ENCODE measurements around the gene CCNE1.

The CCNE1 gene

GRCh38 chr19:29811125-29812079, at the start of gene CCNE1:
TSS of gene CCNE1 (plus strand) at chr19:29811991. CDS start at chr19:29812556, 565 bp downstream.
- peak; percentile 87 for DNase-seq

GRCh38 chr19:29763196-29763595, 48.6 kb upstream of the CCNE1 start:
- no peak for DNase-seq

- DNase-seq, result no peak
Observed at GRCh38 chr19:29764361-29764760, 47.4 kb upstream of the CCNE1 start.

- no peak for DNase-seq
Observed at GRCh38 chr19:29766100-29766499, 45.7 kb upstream of the CCNE1 start.

DNA sequence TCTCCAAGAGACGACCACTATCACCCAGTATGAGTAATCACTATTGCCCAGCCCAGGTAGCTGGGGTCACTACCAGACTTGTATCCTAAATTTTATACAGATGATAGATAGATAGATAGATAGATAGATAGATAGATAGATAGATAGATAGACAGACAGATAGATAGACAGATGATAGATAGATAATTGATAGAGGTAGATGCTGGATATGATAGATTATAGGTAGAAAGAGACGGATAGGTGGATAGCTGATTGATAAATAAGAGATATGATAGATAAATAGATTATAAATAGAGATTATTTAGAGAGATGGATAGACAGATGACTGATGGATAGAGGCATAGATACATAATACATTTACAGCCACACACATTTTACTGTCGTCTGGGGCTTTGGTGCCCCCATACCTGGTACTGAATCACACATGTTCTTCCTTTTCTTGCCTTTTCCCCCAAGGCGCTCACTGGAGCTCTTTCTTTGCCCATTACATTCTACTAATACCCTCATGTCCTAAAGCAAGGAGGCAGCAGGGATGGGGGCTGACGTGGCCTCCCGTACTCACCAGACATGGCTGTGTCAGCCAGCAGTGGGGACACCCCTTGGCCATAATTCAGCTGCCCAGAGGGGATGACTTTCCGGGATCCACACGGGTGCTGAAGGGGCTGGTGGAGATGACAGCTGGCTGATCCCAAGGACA, 44.6 kb upstream of the CCNE1 start:
- DNase-seq, result no peak

- DNase-seq, result no peak
Observed at GRCh38 chr19:29768166-29768565, 43.6 kb upstream of the CCNE1 start.

DNA sequence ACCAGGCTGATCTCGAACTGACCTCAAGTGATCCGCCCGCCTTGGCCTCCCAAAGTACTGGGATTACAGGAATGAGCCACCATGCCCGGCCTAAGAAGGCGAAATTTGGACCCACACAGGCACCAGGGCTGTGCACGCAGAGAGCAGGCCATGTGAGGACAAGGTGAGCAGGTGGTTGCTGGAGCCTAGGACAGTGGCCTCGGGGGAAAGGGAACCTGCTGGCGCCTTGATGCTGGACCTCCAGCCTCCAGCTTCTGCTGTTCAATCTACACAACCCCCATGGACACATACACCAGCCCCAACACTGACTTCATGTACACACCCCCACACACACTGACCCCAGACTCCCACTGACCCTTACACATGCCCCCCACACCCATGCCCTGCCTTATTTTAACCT, 41.8 kb upstream of the CCNE1 start:
- no peak for DNase-seq

DNA sequence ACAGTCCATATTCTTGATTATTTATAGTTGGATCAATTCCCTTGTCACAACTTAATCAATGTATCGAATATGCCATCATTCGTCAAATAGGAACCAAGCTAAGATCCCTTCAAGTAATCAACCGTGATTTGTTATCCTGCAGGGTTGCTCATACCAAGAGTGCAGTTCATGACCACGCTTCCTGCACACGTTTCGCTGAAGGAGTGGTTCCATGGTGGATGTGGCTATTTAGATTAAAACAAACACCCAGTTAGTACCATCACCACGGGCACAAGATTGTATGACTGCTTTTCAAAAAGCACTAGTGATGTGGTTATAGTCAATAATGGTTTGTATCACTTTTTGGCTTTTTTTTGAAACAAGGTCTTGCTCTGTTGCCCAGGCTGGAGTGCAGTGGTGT, 41.1 kb upstream of the CCNE1 start:
- no peak for DNase-seq

GRCh38 chr19:29771708-29772414, 39.9 kb upstream of the CCNE1 start:
- DNase-seq, result peak; percentile 56

DNA sequence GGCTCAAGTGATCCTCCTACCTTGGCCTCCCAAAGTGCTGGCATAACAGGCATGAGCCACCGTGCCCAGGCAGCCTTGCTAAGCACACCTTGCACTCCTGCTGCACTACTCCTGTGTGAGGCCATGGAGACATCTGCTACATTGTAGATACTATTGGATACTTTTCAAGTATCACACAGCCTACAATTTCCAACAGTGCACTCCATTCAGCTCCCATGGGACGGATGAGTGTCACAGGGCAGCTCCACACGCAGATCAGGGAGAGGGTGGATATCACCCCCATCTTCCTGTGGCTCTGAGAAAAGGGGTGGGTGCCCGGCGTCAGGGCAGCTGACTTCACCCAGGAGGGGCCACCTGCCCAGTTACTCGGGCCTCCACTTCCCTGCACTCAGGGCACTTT, 39.1 kb upstream of the CCNE1 start:
- DNase-seq, result no peak

- DNase-seq, result no peak
Observed at GRCh38 chr19:29773141-29773540, 38.6 kb upstream of the CCNE1 start.

GRCh38 chr19:29774126-29774525, 37.7 kb upstream of the CCNE1 start:
- DNase-seq, result no peak

DNA sequence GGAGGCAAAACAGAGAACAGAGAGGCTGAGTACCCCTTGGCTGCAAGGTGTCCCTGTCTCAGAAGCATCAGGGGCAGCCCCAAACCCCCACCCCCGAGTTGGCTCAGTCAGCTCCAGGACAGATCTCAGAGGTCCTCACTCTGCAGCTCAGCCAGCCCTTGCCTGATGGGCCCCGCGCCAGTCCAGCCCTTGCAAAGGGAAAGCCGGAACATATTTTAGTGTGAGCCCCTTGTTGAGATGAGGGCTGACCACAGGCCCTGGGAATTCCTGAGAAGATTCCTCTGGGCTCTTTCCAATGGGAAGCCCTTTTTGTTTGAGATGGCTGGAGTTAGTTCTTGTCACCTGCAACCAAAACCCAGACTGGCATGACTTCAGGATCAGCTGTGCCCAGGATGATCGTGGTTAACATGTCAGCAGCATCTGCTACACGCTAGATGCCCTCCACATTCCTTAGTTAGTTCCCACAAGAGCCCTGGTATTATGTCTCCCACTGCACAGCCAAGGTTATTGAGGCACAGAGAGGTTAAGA, 33.9 kb upstream of the CCNE1 start:
- DNase-seq, result no peak

DNA sequence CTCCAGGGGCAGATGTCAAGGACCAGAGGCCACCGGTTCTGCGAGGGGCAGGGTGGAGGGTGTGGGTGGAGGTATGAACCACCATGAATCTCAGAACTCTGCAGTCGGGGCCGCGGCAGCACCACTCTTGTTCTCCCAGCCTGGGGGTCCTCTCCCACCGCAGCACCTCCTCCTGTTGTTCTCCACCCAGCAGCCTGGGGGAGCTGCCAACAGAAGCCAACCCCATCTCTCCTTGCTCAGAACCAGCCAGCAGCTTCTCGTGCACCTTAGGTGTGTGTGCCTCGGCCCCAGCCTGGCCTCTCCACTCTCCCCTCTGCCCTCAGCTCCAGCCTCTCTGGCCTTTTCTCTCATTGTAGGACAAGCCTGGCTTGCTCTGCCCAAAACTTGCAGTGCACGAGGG, 31.9 kb upstream of the CCNE1 start:
- DNase-seq, result no peak

- DNase-seq, result no peak
Observed at GRCh38 chr19:29781386-29782259, 30.2 kb upstream of the CCNE1 start.

DNA sequence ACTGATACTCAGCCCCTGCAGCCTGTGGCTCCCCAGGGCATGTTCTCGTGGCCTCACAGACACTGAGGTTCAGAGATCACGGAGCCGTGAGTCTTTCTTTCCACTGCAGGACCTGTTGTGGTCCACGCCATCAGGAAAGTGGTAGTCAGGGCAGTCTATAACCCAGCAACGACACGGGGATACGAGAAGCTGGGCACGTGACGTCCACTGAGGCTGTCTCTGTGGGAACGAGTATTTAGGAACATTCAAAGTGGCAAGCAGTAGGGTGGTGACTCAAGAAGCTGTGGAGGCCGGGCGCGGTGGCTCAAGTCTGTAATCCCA, 29.6 kb upstream of the CCNE1 start:
- DNase-seq, result no peak

- no peak for DNase-seq
Observed at GRCh38 chr19:29783627-29784190, 28.1 kb upstream of the CCNE1 start.

- no peak for DNase-seq
Observed at GRCh38 chr19:29784598-29785223, 27.1 kb upstream of the CCNE1 start.

DNA sequence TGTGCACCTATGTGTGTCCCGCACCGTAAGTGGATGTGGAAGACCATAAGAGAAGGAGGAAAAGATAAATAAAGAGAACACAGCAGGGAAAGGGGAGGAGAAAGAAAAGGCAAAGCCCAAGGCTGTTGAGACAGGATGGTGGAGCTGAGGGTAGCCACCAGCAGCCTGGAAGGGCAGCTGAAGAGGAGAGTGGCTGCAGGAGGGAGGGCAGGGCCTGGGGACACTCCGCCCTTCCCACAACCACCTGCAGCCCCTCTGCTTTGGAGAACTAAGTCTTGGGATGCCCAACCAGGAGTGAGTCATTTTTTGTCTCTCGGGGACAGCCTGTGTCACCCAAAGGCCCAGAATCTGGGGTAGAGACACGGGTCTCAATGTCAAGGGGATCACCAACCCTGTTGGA, 26.4 kb upstream of the CCNE1 start:
- no peak for DNase-seq

- DNase-seq, result peak; percentile 11
Observed at GRCh38 chr19:29785955-29786589, 25.7 kb upstream of the CCNE1 start.

- no peak for DNase-seq
Observed at GRCh38 chr19:29787281-29787680, 24.5 kb upstream of the CCNE1 start.

Measured in EL (cell line).